GM19193 (cell line): ENCODE results near the gene FAXC.

Experiments used
- POLR2A ChIP-seq: IDR thresholded peaks from 4 replicates; pipeline ENCODE4 v1.6.1; 2011; ENCODE audit not compliant: insufficient read depth, insufficient read length; ENCODE audit errors: extremely low read depth

The FAXC gene

DNA sequence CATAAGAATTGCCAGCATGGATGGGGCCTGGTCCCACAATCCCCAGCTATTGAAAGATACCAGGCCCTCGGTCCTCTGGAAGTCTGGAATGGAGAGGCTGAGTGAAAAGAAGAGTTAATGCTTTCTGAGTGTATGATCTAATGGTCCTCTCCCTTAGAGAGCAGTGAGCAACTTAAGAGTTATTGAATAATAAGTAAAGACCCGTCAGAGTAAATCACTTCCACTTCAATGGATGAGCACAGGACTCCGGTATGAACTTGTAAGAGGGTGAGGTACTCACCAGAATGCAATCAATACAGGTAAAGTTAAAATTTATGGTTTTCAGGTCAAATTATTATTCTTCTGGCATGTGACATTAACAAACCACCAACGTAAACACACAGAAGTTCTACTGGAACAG, 39.9 kb downstream of the FAXC start:
- no peak for TF ChIP-seq POLR2A

DNA sequence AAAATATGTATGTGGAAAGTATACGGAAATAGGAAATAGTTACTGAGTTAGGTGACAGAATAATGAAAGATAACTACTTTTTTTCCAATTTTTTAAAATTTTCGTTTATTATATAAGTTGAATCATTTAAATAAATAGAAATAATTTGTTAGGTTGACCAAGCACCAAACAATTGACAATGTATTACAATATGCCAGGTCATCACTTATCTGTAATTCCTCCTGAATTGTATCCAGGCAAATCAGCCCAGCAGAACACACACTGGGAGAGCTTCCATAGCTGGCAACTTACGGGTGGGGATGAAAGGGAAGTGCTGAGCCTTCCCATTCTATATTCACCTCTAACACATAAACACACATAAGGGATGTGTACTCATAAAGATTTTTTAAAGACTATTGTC, 40.7 kb downstream of the FAXC start:
- no peak for TF ChIP-seq POLR2A

DNA sequence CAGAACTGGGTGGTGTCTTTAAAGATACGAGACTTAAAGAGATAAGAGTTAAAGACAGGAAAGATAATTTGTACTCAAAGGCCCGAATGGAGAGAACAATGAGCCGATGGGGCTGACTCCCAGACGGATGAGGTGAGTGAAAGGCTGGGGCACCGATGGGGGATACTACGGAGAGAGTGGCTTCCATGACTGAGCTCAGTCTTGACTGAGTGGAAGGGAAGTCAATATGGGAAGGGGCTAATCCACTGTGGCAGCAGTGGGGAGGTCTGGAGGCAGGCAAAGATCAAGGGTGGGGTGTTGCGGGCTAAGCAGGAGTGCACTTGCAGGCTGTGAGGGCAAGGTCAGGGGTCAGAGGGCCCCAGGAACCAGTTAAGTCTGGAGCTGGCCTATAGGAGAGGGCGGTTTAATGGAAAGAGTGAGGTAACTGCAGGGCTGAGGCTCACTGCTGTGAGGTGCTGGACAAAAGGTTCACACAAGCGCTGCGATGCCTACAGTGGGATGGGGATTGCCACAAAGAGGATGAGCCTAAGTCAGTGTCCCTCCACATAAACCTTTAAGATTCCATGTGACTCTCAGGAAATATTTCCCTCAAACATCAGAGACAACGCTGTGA, 42.1 kb downstream of the FAXC start:
- no peak for TF ChIP-seq POLR2A

DNA sequence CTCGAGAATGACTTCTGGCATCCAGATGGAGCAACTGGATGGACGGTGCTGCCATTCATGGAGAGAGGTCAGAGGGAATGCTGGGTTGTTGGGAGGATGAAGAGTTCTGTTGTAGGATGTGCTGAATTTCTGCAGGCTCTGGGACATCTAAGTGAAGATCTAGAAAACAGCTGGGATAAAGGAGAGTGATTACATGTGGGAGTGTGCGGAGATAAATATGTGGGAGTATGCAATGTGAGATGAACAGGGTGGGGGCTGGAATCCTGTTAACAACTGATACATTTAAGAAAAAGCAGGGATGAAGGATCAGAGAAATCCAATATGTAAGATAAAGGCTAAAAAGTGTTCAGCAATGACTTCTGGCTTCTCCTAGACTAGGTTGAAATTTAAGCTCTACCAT, 43.1 kb downstream of the FAXC start:
- TF ChIP-seq POLR2A: no peak

DNA sequence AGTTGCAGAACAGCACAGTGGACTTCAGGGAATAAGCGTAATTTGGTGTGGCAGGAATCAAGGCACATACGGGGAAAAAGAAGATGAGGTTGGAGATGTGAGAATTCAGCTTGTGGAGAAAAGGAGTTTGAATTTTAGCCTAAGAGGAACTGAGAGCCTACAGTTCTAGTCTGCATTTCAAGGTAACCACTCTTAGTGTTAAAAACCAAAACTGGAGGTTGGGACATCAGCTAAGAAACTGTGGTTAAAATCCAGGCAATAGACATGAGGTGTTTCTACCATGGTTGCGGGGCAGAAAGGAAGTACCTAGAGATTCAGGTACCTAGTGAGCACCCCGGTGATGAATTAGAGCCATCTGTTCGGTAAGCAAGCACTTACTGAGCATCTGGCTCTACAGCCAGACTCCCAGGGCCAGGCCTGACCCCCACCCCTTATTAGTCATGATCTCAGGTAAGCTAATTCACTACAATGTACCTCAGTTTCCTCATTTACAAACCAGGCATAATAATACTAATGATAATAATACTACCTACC, 44.4 kb downstream of the FAXC start:
- no peak for TF ChIP-seq POLR2A

DNA sequence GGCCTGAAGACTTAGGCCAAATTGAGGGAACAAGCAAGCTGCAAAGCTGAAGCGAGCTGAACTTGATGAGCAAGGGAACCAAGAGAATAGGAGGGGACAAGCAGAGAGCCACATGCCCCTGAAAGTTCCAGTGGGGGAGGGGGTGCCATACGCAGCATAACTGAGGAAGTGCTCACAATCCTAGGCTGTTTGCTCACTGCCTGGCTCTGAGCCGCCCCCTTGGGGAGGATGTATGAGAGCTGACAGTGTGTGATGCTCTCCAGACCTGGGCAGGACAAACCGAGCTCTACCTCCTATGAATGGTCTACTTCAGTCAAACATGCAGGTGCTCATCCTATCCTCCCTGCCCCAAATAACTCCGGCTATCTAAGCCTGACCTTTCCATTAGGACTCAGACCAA, 52.1 kb downstream of the FAXC start:
- TF ChIP-seq POLR2A: no peak

DNA sequence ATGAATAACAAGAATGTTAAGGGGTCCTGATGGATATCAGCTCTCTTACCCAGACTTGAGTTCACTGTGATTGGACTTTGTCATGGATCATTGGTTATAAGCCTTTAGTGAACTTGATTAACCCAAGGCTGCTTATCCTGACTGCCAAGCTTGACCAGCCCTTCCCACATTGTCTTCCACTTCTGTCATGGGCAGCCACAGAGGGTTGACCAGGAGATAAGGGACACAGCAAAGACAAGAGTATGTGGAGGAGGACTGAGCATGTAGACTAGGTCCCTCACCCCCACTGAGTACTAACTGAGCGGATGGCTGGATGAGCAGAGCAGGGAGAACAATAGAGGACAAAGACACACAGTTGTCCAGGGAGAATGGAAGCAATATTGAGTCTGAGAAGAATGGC, 52.5 kb downstream of the FAXC start:
- no peak for TF ChIP-seq POLR2A

DNA sequence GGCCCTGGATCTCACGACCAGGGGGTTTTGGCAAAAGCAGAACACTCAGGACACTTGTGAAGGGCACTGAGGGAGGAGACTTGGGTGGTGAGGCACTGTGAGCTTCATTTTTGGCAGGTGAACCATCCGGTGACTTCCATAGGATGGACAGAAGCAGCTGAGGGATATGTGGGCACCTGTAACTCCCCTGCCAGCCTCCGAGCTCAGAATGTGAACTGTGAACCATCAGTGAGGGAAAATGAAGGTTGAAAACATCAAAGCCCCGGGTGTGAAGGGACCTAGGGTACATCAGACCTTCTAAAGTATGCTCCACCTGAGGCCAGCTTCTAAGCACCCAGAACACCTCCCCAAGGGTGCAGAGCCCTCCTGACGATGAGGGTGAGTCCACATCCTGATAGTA, 53.2 kb downstream of the FAXC start:
- no peak for TF ChIP-seq POLR2A

DNA sequence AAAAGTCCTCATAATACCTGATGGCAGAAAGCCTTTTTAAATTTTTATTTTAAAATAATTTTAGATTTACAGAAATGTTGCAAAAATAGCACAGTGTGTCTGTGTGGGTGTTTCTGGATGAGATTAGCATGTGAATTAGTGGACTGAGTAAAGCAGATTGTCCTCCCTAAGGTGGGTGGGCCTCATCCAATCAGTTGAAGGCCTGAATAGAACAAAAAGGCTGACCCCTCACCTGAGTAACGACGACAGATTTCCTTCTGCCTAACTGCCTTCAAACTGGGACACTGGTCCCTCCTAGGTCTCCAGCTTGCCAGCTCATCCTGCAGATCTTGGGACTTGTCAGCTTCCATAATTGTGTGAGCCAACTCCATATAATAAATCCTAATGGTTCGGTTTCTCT, 54.2 kb downstream of the FAXC start:
- TF ChIP-seq POLR2A: no peak

DNA sequence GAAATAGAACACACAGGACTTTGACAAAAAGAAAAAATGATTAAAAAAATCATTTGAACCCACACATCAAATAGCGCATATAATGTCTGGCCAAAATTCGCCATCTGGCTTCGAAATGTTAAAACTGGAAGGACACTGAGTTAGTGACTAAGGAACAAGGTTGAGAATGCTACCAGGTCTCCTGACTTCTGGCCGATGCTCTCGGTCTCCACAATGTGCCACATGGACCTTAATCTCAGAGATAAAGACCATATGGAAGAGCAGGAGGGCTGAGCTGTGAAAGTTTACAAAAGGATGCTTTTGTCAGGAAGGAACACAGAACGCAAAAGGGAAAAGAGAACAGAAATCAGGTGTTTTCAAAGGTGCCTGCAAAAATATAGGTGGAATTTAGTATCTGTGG, 54.7 kb downstream of the FAXC start:
- no peak for TF ChIP-seq POLR2A

DNA sequence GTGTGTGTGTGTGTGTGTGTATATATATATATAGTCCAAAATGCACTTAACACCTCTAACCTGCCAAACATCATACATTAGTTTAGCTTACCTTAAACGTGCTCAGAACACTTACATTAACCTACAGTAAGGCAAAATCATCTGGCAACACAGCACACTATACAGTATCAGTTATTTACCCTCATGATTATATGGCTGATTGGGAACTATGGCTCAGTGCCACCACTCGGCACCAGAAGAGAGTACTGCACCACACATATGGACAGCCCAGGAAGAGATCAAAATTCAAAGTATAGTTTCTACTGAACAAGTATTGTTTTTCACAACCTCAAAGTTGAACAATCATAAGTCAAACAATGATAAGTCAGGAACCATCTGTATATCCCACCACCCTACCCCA, 59.8 kb downstream of the FAXC start:
- TF ChIP-seq POLR2A: no peak

DNA sequence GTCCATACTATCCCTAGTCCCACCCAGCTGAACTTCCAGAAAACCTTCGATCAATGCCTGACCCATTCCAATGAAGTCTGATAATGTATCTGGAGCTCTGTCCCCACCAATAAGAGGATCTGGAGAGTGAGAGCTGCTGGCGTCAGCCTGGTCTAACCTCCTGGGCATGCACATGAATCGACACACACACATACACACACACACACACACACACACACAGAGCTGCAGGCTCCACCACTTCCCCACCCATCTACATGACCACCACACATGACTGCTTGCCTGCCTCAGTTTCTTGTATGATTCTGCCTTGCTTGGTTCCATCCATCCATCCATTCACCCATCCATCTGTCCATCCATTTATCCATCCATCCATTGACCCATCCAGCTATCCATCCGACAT, 60.8 kb downstream of the FAXC start:
- no peak for TF ChIP-seq POLR2A

DNA sequence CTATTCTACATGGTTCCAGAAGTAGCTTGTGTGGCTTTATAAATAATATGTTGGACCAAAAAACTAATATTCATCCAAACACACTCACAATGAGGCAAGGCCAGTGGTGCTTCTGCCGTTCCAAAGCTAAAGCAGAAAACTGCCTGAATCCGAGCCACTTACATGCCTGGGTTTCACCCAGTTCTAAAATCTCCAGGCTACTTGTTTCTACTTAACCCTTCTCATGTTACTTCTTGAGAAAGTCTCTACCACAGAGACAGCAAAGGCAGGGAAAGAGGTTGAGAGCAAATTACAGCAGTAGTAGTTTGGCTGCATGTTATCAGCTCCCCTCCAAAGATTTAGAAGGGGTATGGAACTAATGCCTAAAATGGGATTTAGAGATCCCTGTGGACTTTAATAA, 62.0 kb downstream of the FAXC start:
- no peak for TF ChIP-seq POLR2A

DNA sequence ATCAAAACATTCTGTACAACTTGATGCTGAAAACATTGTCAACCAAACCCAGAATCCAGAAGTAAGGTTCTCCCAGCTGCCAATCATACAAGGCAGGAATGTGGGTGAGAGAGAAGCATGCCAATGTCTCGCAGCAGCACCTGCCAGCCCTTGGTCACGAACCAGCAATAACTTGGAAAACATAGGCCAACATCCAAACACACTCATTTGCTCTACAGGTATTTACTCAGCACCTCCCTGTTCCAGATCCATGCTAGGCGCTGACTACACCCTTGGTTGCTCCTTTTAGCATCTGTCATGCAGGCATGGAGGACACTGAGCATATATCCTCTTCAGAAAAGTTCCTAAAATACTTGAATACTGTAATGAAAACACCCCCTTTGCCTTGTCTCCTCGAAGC, 63.6 kb downstream of the FAXC start:
- TF ChIP-seq POLR2A: no peak

DNA sequence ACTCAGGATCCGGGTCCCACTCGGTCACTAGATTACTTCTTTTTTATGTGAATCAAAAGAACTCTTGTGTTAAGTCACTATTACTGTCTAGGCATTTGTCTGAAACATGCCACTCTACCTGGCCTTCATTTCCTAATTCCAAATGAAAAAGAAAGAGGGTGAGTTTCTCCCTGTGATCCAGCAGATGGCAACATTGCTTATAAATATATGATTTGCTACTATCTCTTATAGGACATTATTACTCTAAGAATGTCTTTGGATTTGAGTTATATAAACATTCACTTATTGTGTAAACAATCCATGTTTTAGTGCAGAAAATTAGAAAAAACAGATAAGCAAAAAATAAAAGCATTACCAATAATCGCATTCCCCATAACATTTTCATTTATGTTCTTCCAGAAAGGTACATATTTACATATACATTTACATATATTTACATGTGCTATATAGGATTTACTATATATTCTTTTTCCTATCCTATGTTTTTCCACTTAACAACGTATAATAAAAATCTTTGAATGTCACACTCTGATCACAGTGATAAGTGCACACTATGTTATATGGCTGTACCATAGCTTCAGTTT, 66.9 kb downstream of the FAXC start:
- TF ChIP-seq POLR2A: no peak

DNA sequence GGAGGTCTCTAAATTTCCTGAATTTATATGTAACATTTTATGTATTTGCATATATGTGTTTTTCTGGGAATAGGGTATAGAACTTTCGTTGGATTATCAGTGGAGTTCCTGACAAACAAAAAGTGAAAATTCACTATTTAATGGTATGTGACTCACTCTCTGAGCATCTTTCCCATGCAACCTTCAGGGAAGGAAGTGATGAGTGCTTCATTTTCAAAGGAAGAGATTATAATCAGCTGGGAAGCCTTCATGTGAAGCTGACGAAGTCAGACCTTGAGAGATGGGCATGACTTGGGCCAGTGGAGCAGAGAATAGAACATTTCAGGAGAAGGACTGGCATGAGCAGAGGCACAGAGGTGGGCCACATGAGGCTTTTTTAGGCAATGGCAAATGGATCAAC, 72.7 kb downstream of the FAXC start:
- no peak for TF ChIP-seq POLR2A

DNA sequence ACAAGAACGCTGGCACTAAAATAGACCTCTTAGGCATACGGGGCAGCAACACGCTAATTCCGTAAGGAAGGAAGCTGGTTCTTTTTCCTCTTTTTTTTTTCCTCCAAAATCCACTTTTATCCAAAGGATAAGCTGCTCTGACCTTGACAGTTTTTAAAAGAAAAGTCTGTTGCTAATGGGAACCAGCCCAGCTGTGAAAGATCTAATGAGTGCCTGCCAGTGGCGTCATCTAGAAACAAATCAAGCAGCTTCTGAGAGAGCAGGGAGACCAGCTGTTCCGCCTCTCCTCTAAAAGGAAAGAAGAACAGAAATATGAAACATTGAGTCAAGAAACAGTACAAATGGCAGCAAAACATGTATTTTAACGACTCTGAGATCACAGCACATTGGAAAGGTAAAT, 78.6 kb downstream of the FAXC start:
- TF ChIP-seq POLR2A: no peak
